Stomach (tissue), 4 donors: ENCODE results near the gene PRDX2.
"Not testable (repeated sequence)": the region's sequence is repeated elsewhere in the genome, so short reads cannot be mapped to it uniquely, and the experiment has no call there.

ENCODE experiments used
- POLR2A ChIP-seq, 4 donors: fragments of 450-650 bp; IDR thresholded peaks; one replicate each; pipeline ENCODE4 v1.6.1; 2016; ENCODE audit warnings: antibody characterized with exemption in 4 of 4, control low read depth in 2 of 4, mild to moderate bottlenecking in 1 of 4, moderate library complexity in 1 of 4
- POLR2AphosphoS5 ChIP-seq, 3 donors: sonication (generic); formaldehyde crosslinking; IDR thresholded peaks; one replicate each; pipeline ENCODE4 v1.6.1; 2016; ENCODE audit warnings: antibody characterized with exemption in 3 of 3
- TF ChIP-seq, protein P1 (sequence below), 7 experiments: fragments of 450-650 bp in 4 of 7; fragments of 200-600 bp in 3 of 7; sonication (generic) in 3 of 7; IDR thresholded peaks; one replicate each; pipeline ENCODE4 v1.5.1; 2016 to 2019; ENCODE audit warnings: antibody characterized with exemption in 7 of 7, control low read depth in 2 of 7, mild to moderate bottlenecking in 1 of 7

DNA sequence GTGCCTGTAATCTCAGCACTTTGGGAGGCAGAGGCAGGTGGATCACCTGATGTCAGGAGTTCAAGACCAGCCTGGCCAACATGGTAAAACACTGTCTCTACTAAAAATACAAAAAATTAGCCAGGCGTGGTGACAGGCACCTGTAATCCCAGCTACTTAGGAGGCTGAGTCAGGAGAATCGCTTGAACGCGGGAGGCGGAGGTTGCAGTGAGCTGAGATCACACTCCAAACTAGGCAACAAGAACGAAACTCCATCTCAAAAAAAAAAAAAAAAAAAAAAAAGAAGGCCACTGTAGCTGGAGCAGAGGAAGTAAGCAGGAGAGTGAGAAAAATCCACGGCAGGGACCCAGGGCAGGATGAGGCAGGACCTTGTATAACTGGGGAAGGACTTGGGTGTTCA is 45.0 kb upstream of the PRDX2 start:
- TF ChIP-seq, protein P1, sequence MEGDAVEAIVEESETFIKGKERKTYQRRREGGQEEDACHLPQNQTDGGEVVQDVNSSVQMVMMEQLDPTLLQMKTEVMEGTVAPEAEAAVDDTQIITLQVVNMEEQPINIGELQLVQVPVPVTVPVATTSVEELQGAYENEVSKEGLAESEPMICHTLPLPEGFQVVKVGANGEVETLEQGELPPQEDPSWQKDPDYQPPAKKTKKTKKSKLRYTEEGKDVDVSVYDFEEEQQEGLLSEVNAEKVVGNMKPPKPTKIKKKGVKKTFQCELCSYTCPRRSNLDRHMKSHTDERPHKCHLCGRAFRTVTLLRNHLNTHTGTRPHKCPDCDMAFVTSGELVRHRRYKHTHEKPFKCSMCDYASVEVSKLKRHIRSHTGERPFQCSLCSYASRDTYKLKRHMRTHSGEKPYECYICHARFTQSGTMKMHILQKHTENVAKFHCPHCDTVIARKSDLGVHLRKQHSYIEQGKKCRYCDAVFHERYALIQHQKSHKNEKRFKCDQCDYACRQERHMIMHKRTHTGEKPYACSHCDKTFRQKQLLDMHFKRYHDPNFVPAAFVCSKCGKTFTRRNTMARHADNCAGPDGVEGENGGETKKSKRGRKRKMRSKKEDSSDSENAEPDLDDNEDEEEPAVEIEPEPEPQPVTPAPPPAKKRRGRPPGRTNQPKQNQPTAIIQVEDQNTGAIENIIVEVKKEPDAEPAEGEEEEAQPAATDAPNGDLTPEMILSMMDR (IDR thresholded peaks at IDR 0.05) = not testable (repeated sequence)
- TF ChIP-seq POLR2AphosphoS5, POLR2A (IDR thresholded peaks at IDR 0.05): not testable (repeated sequence)
